WTC11 (cell line): ENCODE data around the gene XIRP2. TPM values are rescaled to one million over a fixed set of nuclear protein-coding genes. Genes with fewer than 3 reads are reported as not detected.

Source experiments
- ATAC-seq: fragments of 200-7000 bp; cut with Tn5 transposase; 2 replicates; pipeline ENCODE4 v1.10.0; 2021; ENCODE audit warnings: mild to moderate bottlenecking, moderate library complexity
- CTCF ChIA-PET: fragments of 300-600 bp; sonication (Branson Sonifier 250); formaldehyde crosslinking; loops from one replicate; lab custom pipeline; 2021; ENCODE audit warnings: antibody characterized with exemption; lab: Charles Lee
- POLR2A ChIA-PET: fragments of 350-600 bp; sonication (Branson Sonifier 250); formaldehyde crosslinking; loops from one replicate; lab custom pipeline; 2021; ENCODE audit warnings: antibody characterized with exemption; lab: Charles Lee
- DNase-seq: peaks from one replicate; pipeline ENCODE4 v3.0.0; 2021; ENCODE audit warnings: low spot score
- H3K27ac Mint-ChIP-seq: 2 replicates; pipeline ENCODE4 v1.8.0; 2021; ENCODE audit warnings: mixed read lengths
- H3K27me3 Mint-ChIP-seq: 2 replicates; pipeline ENCODE4 v1.8.0; 2021; ENCODE audit warnings: low read depth, mild to moderate bottlenecking, moderate library complexity, mixed read lengths
- H3K36me3 Mint-ChIP-seq: 2 replicates; pipeline ENCODE4 v1.8.0; 2021; ENCODE audit warnings: mixed read lengths
- H3K4me1 Mint-ChIP-seq: 2 replicates; pipeline ENCODE4 v1.8.0; 2022; ENCODE audit warnings: mixed read lengths
- H3K4me3 Mint-ChIP-seq: 2 replicates; pipeline ENCODE4 v1.8.0; 2021; ENCODE audit warnings: mild to moderate bottlenecking, moderate library complexity, mixed read lengths
- H3K9me3 Mint-ChIP-seq: 2 replicates; pipeline ENCODE4 v1.8.0; 2021; ENCODE audit warnings: mixed read lengths
- CDX4 ChIP-seq: fragments of 250-450 bp; sonication (Bioruptor Pico); IDR thresholded peaks from 2 replicates; pipeline ENCODE4 v1.9.0; 2021; ENCODE audit warnings: moderate library complexity, mild to moderate bottlenecking, inconsistent platforms, borderline replicate concordance
- E2F5 ChIP-seq: sonication (generic); formaldehyde crosslinking; IDR thresholded peaks from 2 replicates; pipeline ENCODE4 v1.8.1; 2022; ENCODE audit warnings: mild to moderate bottlenecking, moderate library complexity, missing genetic modification reagents
- ERG ChIP-seq: fragments of 250-450 bp; sonication (Bioruptor Pico); IDR thresholded peaks from 2 replicates; pipeline ENCODE4 v1.8.0; 2021; ENCODE audit warnings: mild to moderate bottlenecking
- FOXJ3 ChIP-seq: sonication (generic); formaldehyde crosslinking; IDR thresholded peaks from 2 replicates; pipeline ENCODE4 v1.9.0; 2021; ENCODE audit warnings: missing genetic modification reagents, mild to moderate bottlenecking, borderline replicate concordance
- FOXP4 ChIP-seq: sonication (generic); formaldehyde crosslinking; IDR thresholded peaks from 2 replicates; pipeline ENCODE4 v1.8.0; 2022; ENCODE audit warnings: mild to moderate bottlenecking, missing genetic modification reagents
- HMGXB4 ChIP-seq: sonication (generic); formaldehyde crosslinking; IDR thresholded peaks from 2 replicates; pipeline ENCODE4 v1.8.1; 2023; ENCODE audit warnings: mild to moderate bottlenecking, moderate library complexity, missing genetic modification reagents
- MXD4 ChIP-seq: fragments of 250-450 bp; sonication (Bioruptor Pico); IDR thresholded peaks from 2 replicates; pipeline ENCODE4 v1.8.0; 2021; ENCODE audit warnings: mild to moderate bottlenecking, moderate library complexity, borderline replicate concordance
- PRRX2 ChIP-seq: fragments of 250-450 bp; sonication (Bioruptor Pico); IDR thresholded peaks from 2 replicates; pipeline ENCODE4 v1.8.0; 2021; ENCODE audit warnings: mild to moderate bottlenecking
- SMAD4 ChIP-seq: sonication (generic); formaldehyde crosslinking; IDR thresholded peaks from 2 replicates; pipeline ENCODE4 v1.8.0; 2022; ENCODE audit warnings: mild to moderate bottlenecking, missing genetic modification reagents
- TCF7 ChIP-seq: sonication (generic); formaldehyde crosslinking; IDR thresholded peaks from 2 replicates; pipeline ENCODE4 v1.8.0; 2022; ENCODE audit warnings: mild to moderate bottlenecking, low read depth, missing genetic modification reagents, moderate library complexity
- TEAD1 ChIP-seq: sonication (generic); formaldehyde crosslinking; IDR thresholded peaks from 2 replicates; pipeline ENCODE4 v1.8.0; 2022; ENCODE audit warnings: mild to moderate bottlenecking, missing genetic modification reagents
- TP53 ChIP-seq: sonication (generic); formaldehyde crosslinking; IDR thresholded peaks from 2 replicates; pipeline ENCODE4 v1.8.1; 2023; ENCODE audit warnings: mild to moderate bottlenecking, missing genetic modification reagents
- ZBTB21 ChIP-seq: sonication (generic); formaldehyde crosslinking; IDR thresholded peaks from 2 replicates; pipeline ENCODE4 v1.8.1; 2023; ENCODE audit warnings: mild to moderate bottlenecking, missing genetic modification reagents, borderline replicate concordance
- ZNF532 ChIP-seq: fragments of 250-450 bp; sonication (Bioruptor Pico); IDR thresholded peaks from 2 replicates; pipeline ENCODE4 v1.9.0; 2021; ENCODE audit warnings: mild to moderate bottlenecking, borderline replicate concordance
- total RNA-seq: library from RNA; stranded (reverse); gene quantifications from 3 replicates; pipeline ENCODE4 v1.2.3, GENCODE V29; 2021

The XIRP2 gene
- total RNA-seq, 1 experiment from 2014 or later: 0.87 TPM

- TF ChIP-seq ERG: no peak
- no peak for TF ChIP-seq E2F5 (CRISPR knock-in tag)
These were observed 166.6 kb downstream of the XIRP2 start (continued) for GRCh38 chr2:167054881-167055280.

- no peak for DNase-seq
- H3K4me3 Mint-ChIP-seq: no peak overlapping the region
- no peak overlapping the region for H3K27ac Mint-ChIP-seq
These were observed 169.2 kb downstream of the XIRP2 start for GRCh38 chr2:167057446-167057845.

More at GRCh38 chr2:167057446-167057845, 169.2 kb downstream of the XIRP2 start:
- POLR2A ChIA-PET: no interaction called here
- Mint-ChIP-seq H3K27me3 (no peaks in the 10 kb centered on the region), H3K9me3 (no peaks in the 10 kb centered on the region), H3K36me3 (no peaks in the 10 kb centered on the region), H3K4me1 (no peaks in the 10 kb centered on the region)
- no peak for TF ChIP-seq PRRX2
- TF ChIP-seq MXD4: no peak
- no peak for TF ChIP-seq FOXP4 (CRISPR knock-in tag)
- TF ChIP-seq CDX4 (CRISPR knock-in tag): no peak
- TF ChIP-seq ERG: no peak
- no peak for TF ChIP-seq TCF7 (CRISPR knock-in tag)
- TF ChIP-seq ZBTB21 (CRISPR knock-in tag): no peak
- TF ChIP-seq TP53 (CRISPR knock-in tag): no peak
- no peak for TF ChIP-seq SMAD4 (CRISPR knock-in tag)
- TF ChIP-seq FOXJ3 (CRISPR knock-in tag): no peak
- no peak for TF ChIP-seq TEAD1
- TF ChIP-seq ZNF532 (CRISPR knock-in tag): no peak
- no peak for TF ChIP-seq HMGXB4
- TF ChIP-seq, all 79 proteins: peak for 0
- no peak for ATAC-seq
- CTCF ChIA-PET: no interaction called here
